Measurements from ENCODE around the gene COL4A4.
A peak's percentile ranks its signal among the peaks of the same experiment; 100 is the strongest.
"Not testable (repeated sequence)": the region's sequence is repeated elsewhere in the genome, so short reads cannot be mapped to it uniquely, and the experiment has no call there.

Gene COL4A4

DNA sequence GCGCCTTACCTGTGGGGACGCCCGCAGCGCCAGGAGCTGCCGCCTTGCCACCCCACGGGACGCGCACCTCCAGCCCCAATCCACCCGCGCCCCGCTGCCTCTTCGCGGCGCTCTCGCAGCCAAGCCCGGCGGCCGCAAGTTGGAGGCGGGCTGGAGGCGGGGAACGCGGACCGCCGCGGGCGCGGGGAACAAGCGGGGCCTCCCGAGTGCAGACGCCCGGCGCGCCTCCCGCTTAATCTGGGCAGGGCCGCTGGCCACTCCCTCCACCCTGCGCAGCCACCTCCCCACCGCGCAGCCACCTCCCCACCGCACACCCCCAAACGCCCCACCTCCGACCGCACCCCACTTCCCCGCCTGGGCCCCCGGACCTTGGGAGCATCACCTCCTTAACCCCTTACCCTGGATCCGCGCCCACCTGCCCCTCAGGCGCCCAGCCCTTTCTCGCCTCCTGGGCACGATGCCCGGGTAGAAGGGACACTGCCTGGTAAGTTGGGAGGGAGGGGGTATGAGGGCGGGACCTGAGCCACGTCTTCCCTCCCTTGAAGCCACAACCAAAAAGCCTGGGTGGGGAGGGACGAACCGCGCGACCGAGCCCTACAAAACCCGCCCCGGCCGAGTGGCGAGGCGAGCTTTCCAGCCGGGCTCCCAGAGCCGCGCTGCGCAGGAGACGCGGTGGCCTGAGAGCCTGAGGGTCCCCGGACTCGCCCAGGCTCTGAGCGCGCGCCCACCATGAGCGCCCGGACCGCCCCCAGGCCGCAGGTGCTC, at the start of gene COL4A4, which contains the start of gene COL4A3:
COL4A4 (minus strand) TSS at position 208 of the 765 bp plus-strand sequence. CDS start 16,722 bp downstream, outside the sequence.
COL4A3 (plus strand) TSS at position 627 of the 765 bp plus-strand sequence; CDS start at position 730, 103 bp downstream.
- no peak for DNase-seq (ENCODE audit: low spot score)

DNA sequence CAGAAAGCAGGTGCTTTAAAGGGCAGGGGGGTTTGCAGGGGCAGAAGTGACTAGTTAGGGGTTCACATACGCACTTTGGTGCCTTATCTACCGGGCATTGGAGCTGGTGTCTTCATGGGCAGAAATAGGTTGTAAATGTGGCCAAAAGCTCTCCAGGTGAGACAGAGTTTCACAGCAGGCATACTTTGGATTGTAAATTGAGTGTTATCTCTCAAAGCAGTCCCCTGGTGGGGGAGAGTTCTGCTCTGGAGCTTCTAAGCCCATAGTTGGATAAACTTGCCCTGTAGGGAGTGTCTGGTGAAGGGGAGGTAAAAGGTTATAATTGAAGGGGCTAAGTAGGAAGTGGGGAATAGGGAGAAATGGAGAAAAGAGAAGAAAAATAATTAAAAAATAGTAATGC, 43.6 kb upstream of the COL4A4 start:
- no peak for DNase-seq (ENCODE audit: low spot score)

DNA sequence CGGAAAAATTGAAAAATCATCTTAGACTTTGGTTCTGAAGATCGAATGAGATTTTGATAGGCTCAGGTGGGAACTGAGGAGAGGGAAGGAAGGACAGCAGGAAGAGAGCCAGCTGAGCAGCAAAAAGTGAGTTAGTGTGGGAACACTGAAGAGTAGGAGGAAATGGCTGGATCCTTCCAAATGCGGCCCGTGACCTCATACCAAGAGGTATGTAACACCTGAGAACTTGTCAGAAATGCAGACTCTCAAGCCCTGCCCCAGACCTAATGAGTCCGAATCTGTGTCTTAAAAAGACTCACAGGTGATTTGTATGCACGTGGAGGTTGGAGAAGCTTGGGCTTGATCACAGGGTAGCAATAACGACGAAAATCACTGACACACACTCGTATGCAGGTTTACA, 42.4 kb upstream of the COL4A4 start:
- no peak for DNase-seq (ENCODE audit: low spot score)

DNA sequence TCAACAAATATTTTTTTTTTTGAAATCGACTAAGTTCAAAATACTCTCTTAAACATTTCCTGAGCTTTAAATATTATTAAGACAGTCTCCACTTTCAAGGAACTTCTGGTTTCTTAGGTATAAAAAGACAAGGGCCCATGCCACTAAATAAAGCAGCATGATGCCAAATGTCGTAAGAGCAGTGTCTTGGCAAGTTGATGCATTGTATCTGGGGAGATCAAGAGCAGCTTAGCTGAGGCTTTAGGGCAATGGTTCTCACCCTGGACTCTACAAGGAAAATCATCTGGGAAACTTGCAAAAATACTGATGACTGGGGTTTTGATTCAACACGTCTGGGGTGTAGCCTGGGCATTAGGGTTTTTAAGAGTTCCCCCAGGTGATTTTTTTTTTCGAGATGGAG, 41.7 kb upstream of the COL4A4 start:
- DNase-seq (ENCODE audit: low spot score) = no peak

DNA sequence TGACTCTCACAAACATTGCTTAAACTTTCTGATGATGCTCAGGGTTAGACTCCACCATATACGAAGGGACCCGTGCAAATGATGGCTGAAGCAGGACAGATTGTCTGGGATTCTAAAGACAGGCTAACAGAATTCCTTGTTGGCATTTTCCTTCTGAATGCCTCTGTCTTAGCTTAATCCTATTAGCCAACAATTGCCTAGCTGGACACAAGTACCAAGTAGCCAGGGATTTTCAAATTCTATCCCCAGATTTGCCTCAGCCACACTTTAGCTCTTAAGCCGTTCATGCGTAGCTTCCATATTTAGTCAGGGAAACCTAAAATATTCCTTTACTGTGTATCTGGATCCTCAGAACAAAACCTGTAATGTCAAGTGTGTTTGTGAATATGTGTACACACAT, 40.4 kb upstream of the COL4A4 start:
- no peak for DNase-seq (ENCODE audit: low spot score)

DNA sequence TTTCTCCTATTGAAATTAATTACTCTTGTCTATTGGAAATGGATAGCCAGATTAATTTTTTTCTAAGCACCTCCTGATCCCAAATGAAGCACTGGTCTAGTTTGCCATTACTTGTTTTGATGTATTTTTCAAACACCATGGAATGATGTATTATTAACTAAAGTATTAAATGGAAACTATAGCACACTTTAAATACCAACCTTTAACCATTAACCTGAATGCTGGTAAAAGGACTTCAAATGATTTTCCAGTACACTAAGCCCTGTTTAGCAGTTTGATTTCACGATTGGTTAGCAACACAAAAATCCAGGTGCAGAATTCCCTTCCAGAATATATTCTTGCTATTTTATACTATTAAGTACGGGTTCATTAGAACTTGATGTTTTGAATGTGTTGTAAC, 37.8 kb upstream of the COL4A4 start:
- DNase-seq (ENCODE audit: low spot score) = no peak

DNA sequence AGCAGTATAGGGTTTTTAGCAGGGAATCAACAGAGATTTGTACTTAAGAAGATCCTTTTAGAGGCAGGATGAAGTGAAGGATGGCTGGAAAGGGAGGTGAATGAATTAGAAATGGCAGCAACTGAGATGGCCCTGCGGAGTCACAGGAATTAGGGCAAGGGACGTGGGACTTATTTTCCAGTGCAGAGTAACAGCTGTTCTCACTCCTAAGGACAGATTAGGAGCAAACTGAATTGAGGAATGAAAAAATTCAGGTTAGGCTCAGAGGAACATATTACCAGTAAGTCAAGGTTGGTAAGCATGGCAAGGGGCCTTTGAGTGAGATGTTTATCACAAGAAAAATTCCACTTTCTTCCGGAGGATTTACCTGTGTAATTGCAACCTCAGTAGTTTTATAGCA, 34.9 kb upstream of the COL4A4 start:
- no peak for DNase-seq (ENCODE audit: low spot score)

DNA sequence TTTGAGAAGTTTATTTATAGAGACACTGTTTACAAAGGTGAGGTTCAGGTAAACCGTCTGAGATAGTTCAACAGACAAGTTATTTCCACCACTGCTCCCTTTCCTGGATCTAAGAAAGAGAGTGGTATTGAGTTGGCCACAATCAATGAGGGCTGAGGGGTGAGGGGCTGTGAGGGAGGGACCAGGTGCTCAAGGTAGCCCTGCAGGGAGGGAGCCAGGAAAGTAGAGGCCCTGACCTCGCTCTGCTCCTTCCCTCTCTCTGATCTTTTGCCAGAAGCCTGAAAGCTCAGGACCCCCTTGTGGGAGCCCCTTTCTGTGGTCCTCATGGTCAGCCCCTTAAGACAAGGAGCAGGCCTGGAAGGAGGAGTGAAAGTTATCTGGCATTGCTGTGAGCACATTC, 30.2 kb upstream of the COL4A4 start:
- DNase-seq (ENCODE audit: low spot score) = no peak

DNA sequence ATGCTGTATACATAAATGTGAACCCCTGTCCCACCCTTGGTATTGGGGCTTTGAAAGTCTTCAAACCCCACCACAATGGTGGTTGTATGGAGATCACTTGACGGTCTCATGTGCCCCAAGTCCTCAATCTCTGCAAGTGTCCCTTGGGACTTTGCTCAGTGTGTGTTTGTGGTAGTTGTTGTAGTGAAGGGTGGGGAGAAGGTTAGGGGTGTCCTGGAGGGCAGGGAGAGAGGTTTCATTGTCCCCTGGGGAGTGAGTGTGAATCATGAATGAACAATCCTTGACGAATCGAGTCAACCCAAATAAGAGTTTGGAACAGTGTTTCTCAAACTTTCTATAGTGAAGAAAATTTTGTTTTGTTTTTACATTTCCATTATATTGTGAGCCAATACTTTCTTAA, 28.5 kb upstream of the COL4A4 start:
- no peak for DNase-seq (ENCODE audit: low spot score)

DNA sequence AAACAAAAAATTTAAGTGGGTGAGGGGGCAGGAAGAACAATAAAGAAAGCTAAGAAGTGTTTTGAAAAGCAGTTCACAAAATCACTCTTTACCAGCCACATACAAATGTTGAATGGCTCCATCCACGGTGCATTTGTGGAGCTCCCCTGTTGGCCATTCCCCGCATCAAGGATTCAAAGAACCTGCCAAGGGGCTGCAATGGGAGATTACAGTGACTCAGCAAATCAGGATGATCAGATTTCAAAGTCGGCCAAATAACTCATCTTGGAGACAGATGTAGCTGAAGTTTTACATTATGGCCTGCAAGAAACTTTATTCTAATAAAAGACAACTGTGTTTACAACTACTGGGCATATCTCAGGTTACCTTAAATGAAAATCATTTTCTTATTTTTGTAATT, 27.4 kb upstream of the COL4A4 start:
- no peak for DNase-seq (ENCODE audit: low spot score)

DNA sequence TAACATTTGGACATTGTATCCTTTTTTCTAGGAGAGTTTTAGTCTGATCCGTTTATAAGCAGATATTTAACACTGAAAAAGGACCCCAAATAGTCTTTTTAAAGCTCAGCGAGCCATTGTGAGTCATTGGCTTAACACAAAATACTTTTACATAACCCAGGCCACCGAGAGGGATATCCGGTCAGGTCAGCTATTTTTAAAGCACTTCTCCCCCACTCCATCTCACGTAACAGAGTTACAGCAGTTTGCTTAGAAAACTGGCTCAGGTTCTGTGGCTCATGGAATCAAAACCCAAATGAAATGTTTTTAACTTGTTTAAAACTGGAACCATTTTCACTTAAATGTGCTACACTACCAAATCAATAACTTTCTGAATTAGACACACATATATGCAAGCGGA, 24.3 kb upstream of the COL4A4 start:
- no peak for DNase-seq (ENCODE audit: low spot score)

DNA sequence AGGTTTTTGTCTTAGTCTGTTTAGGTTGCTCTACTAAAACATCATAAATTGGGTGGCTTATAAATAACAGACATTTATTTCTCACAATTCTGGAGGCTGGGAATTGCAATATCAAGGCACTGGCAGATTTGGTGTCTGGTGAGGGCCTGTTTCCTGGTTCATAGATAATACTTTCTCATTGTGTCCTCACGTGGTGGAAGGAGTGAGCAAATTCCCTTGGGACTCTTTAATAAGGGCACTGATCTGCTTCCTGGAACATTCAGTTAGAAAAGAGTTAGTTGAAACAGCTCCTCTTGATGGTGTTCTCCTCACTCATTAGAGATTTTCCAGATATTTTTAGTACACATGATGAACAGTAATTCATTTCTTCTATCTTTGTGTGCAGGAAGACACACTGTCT, 22.7 kb upstream of the COL4A4 start:
- no peak for DNase-seq (ENCODE audit: low spot score)

DNA sequence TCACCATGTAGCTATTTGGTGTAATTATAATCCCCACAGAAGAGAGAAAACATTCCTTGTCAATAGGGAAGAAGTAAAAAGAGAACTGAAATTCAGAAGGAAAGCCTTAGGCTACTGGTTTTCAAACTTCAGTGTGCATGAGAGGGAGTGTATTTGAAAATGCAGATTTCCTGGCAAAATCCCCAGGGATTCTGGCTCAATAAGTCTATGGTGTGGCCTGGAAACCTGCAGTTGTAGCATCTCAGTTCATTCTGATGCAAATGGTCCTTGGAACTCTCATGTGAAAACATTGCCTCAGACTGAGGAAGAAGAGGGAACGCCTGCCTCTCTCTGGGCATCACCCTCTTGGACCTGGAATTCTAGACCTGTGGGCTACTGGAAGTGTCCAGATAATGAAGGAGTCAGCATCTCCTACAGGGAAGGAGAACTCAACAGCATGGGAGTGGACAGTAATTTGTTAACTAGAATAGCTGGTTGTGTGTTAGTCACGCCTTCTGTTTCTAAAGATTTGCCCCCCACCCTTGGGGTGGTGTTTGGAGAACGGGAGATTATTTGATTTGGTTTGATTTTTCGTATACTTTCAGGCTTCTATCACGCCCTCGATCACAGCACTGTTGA, 21.7 kb upstream of the COL4A4 start:
- DNase-seq (ENCODE audit: low spot score) = no peak

DNA sequence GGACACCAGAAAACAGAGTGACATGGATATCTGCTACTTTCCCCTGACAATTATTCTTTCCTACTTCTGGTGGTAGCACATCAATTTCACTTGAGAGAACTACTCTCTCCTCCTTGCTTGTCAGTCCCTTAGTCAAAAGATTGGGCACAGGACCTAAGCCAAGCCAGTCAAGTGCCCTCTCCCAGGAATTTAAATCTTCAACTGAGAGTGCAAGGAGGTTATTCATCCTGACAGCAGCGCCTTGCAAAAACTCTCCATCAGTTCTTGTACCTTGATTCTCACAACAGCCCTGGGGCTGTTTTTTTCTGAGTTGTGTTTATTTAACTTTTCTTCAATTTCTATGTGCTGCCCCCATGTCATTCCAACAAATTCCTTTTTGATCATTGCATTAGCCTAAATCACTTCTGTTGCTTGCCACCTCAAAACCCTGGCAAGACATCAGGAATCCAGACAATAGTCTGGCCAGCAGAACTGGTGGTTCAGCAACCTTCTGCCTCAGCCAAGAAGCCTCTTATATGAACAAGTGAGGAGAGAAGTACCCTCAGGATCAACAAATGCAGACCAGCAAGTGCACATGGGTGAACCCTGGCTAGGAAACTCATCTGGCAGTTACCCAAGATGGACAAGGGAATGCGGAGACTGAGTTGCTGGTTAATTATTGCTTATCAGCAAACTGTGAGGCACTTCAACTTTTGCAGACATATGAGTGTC, 19.8 kb upstream of the COL4A4 start:
- DNase-seq (ENCODE audit: low spot score) = no peak

DNA sequence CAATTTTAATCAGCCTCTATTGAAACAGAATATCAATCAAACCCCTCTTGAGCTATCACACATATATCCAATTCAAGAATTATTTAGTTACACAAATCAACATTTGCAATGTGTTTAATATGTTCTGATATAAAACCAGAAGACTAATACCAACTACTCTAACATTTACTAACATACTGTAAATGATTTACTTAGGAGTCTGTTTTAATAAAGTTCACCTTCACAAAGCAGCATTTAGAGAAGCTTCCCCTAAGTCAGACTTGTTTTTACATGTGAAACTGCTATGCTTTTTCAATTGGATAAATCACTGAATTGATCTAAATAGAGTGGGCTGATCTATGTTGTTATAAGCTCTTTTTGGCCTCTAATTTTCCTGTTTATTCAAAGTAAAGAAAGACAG, 18.8 kb upstream of the COL4A4 start:
- DNase-seq (ENCODE audit: low spot score) = no peak

DNA sequence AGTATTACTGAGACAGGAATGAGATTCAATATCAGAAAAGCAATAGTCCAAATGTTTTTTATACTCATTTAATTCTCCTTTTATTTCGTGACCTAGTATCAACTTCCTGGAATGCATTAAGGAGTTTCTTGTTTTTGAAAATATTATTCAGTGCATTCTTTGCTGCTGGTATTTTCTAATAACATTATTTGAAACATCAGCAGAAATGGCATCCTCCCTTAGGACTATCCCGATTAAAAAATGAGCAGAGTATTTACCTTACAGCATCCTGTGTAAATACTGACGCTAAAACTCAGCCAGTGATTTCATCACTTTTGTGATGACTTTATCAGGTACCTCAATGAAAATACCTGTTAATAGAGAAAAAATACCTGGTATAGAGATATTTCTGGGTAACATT, 16.8 kb upstream of the COL4A4 start:
- DNase-seq (ENCODE audit: low spot score) = no peak

DNA sequence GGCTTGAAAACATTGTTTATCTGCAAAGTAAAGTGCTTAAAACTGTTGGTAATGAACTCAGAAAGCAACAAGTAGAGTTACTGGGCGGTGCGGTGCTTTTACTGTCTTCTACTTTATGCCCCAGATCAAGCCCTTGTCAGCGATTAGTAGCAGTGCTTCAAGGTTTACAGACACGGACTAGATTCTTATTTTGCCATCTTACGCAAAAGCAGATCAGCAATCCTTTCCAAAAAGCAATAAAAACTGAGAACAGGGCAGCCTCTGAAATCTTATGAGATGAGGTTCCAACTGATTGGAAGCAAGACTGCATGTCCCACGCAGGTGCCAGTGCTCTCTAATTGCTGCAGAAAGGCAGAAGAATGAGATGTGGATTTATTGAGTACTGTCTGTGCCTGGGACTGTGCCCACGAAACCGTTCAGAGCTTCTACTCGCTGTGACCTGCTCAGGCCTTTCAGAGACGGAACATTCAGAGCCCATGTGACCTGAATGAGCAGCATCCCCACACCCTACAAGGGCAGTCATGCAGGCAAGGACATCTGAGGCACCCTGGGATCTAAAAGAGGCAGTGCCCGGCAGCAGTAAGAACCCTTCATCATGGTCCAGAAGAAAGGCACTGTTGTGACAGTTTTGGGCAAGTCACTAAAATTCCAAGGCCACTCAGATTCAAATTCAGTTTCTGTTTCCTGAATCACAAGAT, 16.1 kb upstream of the COL4A4 start:
- peak; percentile 41 for DNase-seq (ENCODE audit: low spot score)

DNA sequence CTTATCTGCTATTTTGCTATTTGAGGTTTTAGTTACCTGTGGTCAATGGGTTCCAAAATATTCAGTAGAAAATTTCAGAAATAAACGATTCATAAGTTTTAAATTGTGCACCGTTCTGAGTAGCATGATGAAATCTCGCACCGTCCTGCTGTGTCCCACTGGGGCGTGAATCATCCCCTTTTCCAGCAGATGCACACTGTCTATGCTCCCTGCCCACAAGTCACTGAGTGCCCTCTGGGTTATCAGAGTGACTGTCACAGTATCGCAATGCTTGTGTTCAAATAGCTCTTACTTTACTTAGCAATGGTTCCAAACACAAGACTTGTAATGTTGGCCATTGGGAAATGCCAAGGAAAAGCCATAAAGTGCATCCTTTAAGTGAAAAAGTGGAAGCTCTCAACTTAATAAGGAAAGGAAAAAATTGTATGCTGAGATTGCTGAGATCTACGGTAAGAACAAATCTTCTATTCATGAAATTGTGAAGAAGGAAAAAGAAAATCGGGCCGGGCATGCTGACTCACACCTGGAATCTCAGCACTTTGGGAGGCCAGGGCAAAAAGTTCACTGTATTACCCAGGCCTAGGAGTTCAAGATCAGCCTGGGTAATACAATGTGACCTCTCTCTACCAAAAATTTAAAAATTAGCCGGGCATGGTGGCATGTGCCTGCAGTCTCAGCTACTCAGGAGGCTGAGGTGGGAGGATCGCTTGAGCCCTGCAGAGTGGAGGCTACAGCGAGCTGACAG, 13.8 kb upstream of the COL4A4 start:
- DNase-seq (ENCODE audit: low spot score) = no peak

DNA sequence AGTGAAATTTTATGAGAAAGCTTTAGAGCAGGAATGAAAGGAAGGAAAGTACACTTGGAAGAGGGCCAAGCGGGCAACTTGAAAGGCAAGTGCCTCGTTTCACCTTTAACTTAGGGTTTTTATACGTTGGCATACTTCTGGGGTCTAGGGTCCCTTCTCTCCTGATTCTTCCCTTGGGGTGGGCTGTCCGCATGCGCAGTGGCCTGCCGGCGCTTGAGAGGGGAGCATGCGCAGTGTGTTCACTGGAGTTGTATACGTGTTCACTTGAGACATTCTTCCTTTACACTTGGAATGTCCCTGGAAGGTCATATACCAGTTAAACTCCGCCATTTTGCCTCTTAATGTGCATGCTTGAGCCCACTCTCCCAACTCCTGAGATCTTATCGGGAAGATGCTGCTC, 7.8 kb upstream of the COL4A4 start:
- not testable (repeated sequence) for DNase-seq (ENCODE audit: low spot score)

DNA sequence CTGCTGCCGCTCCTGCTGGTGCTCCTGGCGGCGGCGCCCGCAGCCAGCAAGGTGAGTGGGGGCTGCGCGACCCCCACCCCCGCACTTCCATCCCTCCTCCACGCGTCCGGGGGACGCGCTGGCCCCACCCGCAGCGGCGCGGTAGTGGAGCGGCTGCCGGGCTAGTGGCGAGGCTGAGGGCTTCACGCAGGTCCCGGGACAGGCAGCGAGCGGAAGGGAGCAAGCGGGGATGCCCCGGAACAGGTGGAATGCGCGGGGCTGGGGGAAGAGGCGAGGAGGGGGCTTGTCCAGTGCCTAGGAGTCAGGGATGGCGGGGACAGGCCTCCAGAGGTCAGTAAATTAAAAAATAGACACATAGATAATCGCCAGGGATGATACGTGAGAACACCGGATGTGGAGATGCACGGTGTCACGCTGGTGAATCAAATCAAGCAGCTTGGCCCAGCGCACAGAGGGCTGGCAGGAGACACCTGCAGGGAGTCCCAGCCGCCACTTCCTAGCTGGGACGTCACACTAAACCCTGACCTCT, 822 bp upstream of the COL4A4 start:
- DNase-seq (ENCODE audit: low spot score) = no peak

DNA sequence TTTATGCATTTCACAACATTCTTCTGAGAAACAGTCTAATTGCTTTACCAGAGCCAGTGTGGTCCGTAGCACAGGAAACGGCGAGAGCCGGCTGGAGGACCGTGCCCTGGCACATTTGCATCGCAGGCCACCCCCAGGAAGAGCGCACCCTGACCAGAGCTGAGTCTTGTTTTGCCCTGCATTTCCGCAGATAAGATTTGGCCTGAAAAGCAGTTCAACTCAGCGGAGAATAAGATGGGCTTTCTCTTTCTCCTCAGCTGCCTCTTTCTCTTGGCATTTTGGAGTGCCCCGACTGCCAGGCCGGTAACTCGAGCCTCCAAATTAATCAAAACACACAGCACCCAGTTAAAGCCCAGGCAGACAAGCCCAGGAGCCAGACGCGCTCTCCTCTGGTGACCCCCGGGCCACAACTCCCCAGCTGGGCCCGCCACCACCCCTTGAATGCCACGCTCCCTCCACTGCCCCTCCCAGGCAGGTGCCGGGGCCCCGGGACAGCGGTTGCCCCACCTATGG, 464 bp downstream of the COL4A4 start:
- DNase-seq (ENCODE audit: low spot score) = no peak
